Activated CD4-positive, alpha-beta T cell treated with anti-CD3 and anti-CD28 coated beads for 1 hour (primary cell): ENCODE data around the gene SMIM1.

Source experiments
- DNase-seq: peaks from one replicate; pipeline ENCODE4 v3.0.0-alpha.2; 2020

Gene SMIM1

GRCh38 chr1:3772715-3773571 lies at the start of gene SMIM1:
TSS of gene SMIM1 (plus strand) at chr1:3772749. CDS start at chr1:3775374, 2,625 bp downstream.
- DNase-seq, result no peak

- no peak for DNase-seq
Observed at GRCh38 chr1:3722846-3723245, 49.7 kb upstream of the SMIM1 start.

- peak; percentile 67 for DNase-seq
Observed at GRCh38 chr1:3724416-3725030, 48.0 kb upstream of the SMIM1 start.

GRCh38 chr1:3725366-3725765 lies 47.2 kb upstream of the SMIM1 start:
- DNase-seq, result no peak

GRCh38 chr1:3727042-3727824 lies 45.3 kb upstream of the SMIM1 start:
- DNase-seq, result no peak

- DNase-seq, result no peak
Observed at GRCh38 chr1:3727825-3728776, 44.4 kb upstream of the SMIM1 start.

GRCh38 chr1:3729594-3730542 lies 42.7 kb upstream of the SMIM1 start:
- no peak for DNase-seq

GRCh38 chr1:3730543-3731247 lies 41.9 kb upstream of the SMIM1 start:
- no peak for DNase-seq

- no peak for DNase-seq
Observed at GRCh38 chr1:3731583-3732433, 40.7 kb upstream of the SMIM1 start.

- no peak for DNase-seq
Observed at GRCh38 chr1:3732434-3733093, 40.0 kb upstream of the SMIM1 start.

- no peak for DNase-seq
Observed at GRCh38 chr1:3733094-3733882, 39.3 kb upstream of the SMIM1 start.

- no peak for DNase-seq
Observed at GRCh38 chr1:3733883-3734589, 38.5 kb upstream of the SMIM1 start.

GRCh38 chr1:3734602-3735001 lies 37.9 kb upstream of the SMIM1 start:
- no peak for DNase-seq

- DNase-seq, result no peak
Observed at GRCh38 chr1:3735027-3735681, 37.4 kb upstream of the SMIM1 start.

- no peak for DNase-seq
Observed at GRCh38 chr1:3735688-3736087, 36.9 kb upstream of the SMIM1 start.

GRCh38 chr1:3736131-3736561 lies 36.4 kb upstream of the SMIM1 start:
- no peak for DNase-seq

- no peak for DNase-seq
Observed at GRCh38 chr1:3736708-3737107, 35.8 kb upstream of the SMIM1 start.
